ENCODE measurements around the gene RNF215.

RNF215 gene

GRCh38 chr22:30396871-30397655 is 9.9 kb upstream of the RNF215 start, which contains the start of gene SEC14L2:
SEC14L2 (plus strand) TSS chr22:30397018; CDS start chr22:30397117, 99 bp downstream.
- DNase-seq (ENCODE audit: low read depth in 2 of 2): peak; percentile 53 to 60

DNA sequence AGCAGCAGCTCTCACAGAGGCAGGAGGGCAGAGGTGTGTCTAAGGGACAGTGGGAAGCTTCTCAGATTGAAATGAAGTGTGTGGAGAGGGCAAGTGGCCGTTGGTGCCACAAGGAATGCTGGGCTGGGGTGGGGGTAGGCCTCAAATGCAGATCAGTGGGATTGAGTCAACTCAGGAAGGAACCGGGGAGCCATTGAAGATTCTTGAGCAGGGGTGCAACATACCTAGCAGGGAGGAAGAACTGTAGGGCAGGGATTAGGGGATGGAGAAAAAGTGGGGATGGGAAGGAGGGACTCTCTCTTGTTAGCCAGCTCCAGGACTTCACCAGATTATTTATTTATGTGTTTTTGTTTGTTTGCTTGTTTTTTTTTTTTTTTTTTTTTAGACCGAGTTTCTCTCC is 6.7 kb upstream of the RNF215 start:
- DNase-seq (ENCODE audit: low read depth in 2 of 2): no peak

GRCh38 chr22:30393322-30393680 is 6.1 kb upstream of the RNF215 start:
- DNase-seq (ENCODE audit: low read depth in 2 of 2): no peak

DNA sequence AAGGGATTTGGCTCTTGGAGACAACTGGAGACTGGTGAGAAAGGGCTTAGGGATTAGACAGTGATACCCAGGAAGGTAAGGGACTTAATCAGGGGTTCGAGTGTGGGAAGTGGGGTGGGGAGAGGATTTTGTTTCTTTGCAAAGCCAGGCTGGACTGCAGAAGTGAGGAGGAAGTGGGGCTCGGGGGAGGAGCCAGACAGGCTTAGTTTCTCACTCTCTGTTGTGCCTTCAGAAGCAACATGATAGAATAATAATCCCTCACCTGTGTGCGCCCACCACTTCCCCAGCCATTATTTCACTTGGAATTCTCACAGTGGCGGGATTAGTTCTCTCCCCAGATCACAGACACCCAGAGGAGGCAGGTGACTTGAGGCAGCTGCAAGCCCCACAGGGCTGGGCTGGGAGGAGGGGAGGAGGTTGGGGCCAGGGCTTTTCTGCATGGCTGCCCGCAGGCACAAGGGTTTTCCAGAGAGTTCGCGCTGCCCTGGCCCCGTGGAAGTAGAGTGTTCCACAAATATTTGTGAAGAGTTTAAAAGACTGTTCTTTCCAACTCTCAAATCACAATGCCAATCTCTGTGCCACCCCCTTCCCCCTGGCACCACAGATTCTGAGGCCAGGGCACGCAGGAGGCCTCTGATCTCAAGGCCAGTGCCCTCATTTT is 5.6 kb upstream of the RNF215 start:
- DNase-seq (ENCODE audit: low read depth in 2 of 2): no peak

DNA sequence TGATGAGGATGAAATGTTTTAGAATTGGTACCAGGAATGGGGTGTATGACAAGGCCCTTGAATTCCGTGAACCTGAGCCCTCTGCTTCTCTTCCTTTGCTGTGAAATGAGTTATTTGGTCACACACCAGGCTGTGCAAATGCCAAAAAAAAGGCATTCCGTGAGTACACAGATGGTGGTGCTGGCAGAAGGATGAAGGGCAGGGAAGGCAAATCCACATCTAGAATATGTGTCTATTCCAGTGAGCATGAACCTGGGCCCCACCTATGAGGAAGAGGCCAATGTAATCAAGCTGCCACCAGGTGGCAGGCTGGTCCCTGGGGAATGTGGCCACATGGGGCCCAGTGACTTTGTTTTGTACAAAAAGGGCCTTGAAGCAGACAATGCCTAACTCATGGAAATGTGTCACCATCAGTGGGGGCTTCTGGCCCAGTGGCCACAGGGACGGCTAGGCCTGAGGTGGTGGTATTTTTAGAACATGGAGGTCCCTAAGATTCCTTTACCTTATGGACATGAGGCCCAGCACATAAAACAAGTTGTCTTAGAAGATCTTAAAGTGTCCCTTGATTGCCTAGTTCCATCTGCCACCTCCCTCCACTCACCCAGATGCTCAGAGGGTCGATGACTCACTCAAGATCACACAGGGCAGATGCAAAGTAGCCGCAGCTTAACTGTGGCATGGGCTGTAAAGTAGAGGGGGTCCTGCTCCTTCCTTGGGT is 3.9 kb upstream of the RNF215 start:
- DNase-seq (ENCODE audit: low read depth in 2 of 2): peak; percentile 55 to 74

GRCh38 chr22:30386608-30386959 is 627 bp downstream of the RNF215 start:
- no peak for DNase-seq (ENCODE audit: low read depth in 2 of 2)

DNA sequence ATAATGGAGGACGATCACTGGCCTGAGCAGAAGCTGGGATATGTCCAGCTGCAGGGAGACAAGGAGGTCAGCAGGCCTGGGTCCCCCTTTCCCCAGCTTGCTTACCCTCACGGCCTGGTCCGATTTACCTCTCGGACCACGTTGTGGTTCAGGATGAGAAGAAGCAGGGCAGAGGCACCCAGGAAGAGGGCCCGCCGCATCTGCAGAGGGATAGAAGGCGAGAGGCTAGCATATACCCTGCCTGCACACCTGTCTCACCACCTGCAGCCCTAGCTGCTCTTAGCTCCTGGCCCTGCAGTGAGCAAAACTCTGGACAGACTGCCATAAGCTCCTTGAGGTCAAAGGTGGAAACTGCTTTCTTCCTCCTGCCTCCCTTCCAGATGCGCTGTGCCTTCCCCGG is 1.3 kb downstream of the RNF215 start:
- DNase-seq (ENCODE audit: low read depth in 2 of 2): no peak

DNA sequence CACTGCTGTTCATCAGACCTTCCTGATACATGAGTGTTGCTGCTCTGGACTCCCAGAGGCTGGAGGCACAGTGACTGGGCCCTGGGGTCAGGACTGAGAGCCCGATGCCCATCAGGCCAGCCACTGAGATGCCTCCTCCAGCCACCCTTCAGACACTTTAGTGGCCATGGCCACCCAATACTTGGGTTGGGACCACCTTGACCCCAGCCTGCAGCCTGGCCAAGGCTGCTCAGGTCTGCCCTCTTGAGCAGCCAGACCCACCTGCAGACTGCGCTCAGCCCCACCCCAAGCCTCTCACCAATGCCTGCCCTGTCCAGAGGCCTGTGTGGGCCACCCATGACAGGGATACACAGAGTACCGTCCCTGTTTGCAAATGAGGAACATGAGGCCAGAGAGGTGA is 4.2 kb downstream of the RNF215 start:
- DNase-seq (ENCODE audit: low read depth in 2 of 2): no peak

GRCh38 chr22:30382340-30382739 is 4.9 kb downstream of the RNF215 start:
- DNase-seq (ENCODE audit: low read depth in 2 of 2): no peak

DNA sequence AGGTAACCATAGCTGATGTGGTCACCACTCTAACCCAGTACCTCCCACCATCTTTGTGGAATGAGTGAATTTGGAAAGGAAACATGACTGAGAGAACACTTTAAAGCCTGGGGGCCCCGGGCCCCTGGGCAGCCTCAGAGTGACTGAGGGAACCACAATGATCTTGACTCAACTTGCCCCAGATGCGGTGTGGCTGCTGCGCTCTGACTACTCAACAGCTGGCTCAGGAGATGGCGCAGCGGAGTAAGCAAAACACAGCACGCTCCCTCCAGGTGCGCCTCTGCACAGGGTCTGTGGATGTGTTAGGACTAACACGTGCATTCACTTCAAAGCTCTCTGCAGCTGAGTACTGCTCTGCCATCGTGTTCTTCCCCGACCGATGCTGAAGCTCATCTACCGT is 5.9 kb downstream of the RNF215 start:
- peak in 1 of 2 donors; percentile 42 for DNase-seq (ENCODE audit: low read depth in 2 of 2)

- no peak for DNase-seq (ENCODE audit: low read depth in 2 of 2)
Measured at GRCh38 chr22:30380011-30380410, 7.2 kb downstream of the RNF215 start.

GRCh38 chr22:30375312-30375849 is 11.8 kb downstream of the RNF215 start:
- DNase-seq (ENCODE audit: low read depth in 2 of 2): no peak

DNA sequence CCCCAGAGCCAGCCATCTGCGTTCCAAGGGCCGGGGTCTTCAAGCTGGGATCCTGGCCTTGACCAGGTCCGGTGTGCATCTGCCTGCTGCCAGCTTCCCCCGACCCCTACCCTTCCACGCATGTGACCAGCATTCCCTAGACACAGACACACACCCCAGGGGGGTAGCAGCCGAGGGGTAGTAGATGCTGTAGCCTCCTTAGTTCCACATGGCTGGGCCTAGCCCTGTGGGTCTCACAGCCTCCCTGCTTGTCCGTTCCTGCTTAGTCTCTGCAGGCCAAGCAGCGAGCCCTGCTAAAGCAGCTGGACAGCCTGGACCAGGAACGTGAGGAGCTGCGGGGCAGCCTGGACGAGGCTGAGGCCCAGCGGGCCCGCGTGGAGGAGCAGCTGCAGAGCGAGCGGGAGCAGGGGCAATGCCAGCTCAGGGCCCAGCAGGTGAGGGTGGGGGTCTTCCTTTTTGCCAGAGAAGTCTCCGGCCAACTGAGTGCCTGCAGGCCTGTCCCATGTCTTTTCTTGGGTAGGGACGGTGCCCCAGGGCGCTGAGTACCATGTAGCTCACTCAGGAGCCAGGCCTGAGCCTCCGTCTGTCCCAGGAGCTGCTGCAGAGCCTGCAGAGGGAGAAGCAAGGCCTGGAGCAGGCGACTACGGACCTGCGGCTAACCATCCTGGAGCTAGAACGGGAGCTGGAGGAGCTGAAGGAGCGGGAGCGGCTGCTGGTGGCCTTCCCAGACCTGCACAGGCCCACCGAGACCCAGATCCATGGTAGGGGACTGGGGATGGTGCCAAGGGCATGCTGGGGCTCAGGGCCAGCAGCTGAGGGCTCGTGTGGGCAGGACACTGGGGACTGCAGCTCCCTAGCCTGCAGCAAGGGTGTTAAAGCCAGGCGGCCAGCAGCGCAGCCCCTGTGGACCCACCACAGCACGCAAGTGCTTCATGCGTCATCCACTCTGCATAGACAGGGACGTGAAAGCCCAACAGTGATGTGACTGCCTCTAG is 13.6 kb downstream of the RNF215 start:
- no peak for DNase-seq (ENCODE audit: low read depth in 2 of 2)

DNA sequence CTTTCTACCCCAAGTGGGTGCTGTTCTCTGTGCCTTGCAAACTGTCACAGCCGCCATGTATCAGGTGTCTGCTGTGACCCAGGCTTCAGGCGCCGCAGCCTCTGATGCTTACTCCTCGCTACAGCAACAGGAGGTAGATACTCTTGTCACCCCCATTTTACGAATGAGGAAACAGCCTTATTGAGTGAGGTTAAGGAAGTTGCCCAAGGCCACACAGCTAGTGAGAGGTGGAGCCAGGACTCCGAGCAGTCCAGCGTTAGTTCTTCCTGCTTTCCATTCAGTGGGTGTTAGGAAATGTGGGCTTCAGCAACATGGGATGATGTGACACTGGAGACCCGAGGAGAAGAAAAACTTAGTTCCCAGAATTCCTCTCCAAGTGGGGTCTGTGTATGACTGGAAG is 14.3 kb downstream of the RNF215 start:
- no peak for DNase-seq (ENCODE audit: low read depth in 2 of 2)

DNA sequence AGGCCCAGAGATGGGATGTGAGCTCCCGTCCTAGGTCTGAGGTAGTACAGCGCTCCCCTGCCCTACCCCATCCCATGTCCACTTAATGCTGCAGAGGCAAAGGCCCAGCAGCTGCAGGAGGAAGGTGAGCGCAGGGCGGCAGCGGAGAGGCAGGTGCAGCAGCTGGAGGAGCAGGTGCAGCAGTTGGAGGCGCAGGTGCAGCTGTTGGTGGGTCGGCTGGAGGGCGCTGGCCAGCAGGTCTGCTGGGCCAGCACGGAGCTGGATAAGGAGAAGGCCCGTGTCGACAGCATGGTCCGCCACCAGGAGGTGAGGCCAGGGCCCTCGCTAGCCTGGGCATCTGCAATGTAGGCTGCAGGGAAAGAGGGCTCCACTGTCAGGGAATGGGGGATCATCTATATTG is 15.2 kb downstream of the RNF215 start:
- DNase-seq (ENCODE audit: low read depth in 2 of 2): no peak

- DNase-seq (ENCODE audit: low read depth in 2 of 2): no peak
Measured at GRCh38 chr22:30371321-30371720, 15.9 kb downstream of the RNF215 start.

DNA sequence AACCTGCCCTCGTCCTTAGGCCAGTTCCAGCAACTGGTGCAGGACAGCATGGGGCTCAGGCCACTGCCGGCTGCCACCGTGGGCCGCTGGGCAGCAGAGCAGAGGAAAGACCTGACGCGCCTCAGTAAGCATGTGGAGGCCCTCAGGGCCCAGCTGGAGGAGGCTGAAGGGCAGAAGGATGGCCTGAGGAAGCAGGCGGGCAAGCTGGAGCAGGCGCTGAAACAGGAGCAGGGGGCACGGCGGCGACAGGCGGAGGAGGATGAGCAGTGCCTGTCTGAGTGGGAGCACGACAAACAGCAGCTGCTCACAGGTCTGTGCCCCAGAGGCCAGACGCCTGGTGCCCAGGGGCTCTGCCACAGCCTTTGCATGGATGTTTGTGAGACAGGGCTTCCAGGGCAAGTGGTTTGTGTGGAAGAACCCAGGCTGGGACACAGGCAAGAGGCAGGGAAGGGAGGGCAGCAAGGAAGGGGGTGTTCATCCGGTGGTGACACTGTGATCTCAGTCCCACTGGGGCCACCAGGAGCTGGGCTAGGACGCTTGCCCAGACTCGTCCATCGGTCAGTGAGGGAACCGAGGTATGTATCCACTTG is 16.5 kb downstream of the RNF215 start:
- no peak for DNase-seq (ENCODE audit: low read depth in 2 of 2)

DNA sequence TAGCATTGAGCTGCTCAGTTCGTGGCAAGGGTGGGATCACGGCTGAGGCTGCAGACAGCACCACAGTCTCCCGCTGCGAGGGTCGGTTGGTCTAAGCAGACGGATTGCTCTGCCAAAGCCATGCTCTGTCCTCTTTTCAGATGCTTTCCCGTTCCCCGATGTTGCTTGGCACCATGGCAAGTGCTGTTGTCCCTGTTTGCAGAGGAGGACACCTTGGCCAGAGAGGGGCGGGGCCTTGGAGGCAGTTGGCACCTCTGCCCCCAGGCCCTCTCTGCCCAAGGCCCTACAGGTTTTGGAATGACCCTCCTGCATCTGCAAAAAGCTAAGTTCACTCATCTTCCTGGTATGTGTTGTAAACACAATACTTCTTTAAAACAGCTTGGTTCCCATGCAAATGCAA is 18.8 kb downstream of the RNF215 start:
- no peak for DNase-seq (ENCODE audit: low read depth in 2 of 2)

DNA sequence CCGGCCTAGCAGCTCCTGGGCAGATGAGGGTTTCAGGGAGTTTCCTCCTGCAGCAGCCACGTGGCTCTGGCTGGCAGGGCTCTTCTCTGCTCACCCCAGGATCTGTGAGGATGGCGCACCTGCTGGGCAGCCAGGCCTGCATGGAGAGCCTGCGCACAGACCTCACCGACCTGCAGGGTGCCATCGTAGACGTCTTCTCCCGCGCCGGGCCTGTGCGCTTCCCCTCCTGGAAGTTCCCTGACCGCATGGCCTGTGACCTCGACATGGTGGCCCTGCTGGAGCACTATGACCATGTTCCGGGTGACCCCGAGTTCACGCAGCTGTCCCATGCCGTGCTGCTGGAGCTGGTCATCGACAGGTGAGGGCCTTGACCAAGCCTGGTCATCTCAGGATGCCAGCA is 21.3 kb downstream of the RNF215 start:
- no peak for DNase-seq (ENCODE audit: low read depth in 2 of 2)

GRCh38 chr22:30362651-30363281 is 24.4 kb downstream of the RNF215 start:
- no peak for DNase-seq (ENCODE audit: low read depth in 2 of 2)
